ENCODE results near the gene ESR1. TPM values are rescaled to one million over a fixed set of nuclear protein-coding genes. Genes with fewer than 3 reads are reported as not detected.

ESR1 gene
- total RNA-seq, 1 donor from 2014 or later: 0.05 TPM

DNA sequence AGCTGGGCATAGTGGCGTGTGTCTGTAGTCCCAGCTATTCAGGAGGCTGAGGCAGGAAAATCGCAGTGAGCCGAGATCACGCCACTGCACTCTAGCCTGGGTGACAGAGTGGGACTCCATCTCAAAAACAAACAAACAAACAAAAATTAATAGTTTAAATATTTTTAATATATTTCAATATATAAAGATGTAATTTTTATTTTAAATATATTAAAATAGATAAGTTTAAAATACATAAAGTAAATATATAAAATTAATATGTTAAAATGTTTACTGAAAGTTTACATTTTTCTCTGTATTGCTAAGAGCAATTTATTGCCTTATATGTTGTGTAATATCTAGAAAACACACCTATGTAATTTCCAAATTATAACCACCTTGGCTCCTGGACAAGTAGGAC lies 44.7 kb upstream of the ESR1 start:
- no peak for FAIRE-seq

DNA sequence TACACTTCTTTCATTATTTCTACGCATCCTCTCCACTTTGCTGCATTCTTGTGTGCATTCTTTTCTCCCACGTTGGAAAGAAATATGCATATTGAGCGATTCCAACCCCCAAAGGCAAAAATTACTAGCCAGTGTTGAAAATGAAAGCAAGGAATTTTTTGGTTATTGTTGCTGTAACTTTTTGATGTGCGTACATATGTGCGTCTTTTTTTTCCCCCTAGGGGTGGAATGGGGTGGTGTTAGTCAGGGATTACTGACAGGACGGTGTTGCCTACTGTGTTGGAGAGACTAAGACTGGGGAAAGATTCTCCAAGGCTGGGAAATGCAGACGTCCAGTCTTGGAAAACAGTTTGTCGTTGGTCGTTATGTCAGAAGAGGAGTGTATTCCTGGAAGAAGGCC lies 44.2 kb upstream of the ESR1 start:
- H3K27ac Mint-ChIP-seq (ENCODE audit: unreplicated experiment): peak overlapping the region; percentile 28
- no peaks in the 10 kb centered on the region for H3K27me3 Mint-ChIP-seq (ENCODE audit: low read depth, unreplicated experiment)
- Histone ChIP-seq H3K27me3 (ENCODE audit: insufficient read depth, low read length) (no peaks in the 10 kb centered on the region), H3K4me2 (ENCODE audit: low read length) (peak overlapping the region; percentile 81), H3K79me2 (ENCODE audit: insufficient read depth, low read length) (no peaks in the 10 kb centered on the region), H4K20me1 (ENCODE audit: insufficient read depth, low read length) (no peaks in the 10 kb centered on the region), H3K4me3 (ENCODE audit: insufficient read depth, low read depth, low read length) (peak overlapping the region; percentile 27), H3K27ac (ENCODE audit: low read depth, low read length) (peak overlapping the region; percentile 43), H3K4me1 (ENCODE audit: insufficient read depth, low read length) (peaks cover 21% of the 10 kb centered on the region), H3K9ac (ENCODE audit: low read length) (peak overlapping the region; percentile 44), H3K36me3 (ENCODE audit: insufficient read depth, low read length) (no peaks in the 10 kb centered on the region), H2AFZ (ENCODE audit: low read depth, low read length) (peak overlapping the region; percentile 75), H3K9me3 (ENCODE audit: insufficient read depth, low read depth, low read length) (no peaks in the 10 kb centered on the region)
- no peaks in the 10 kb centered on the region for H3K9me3 Mint-ChIP-seq (ENCODE audit: unreplicated experiment)
- TF ChIP-seq, protein P1, sequence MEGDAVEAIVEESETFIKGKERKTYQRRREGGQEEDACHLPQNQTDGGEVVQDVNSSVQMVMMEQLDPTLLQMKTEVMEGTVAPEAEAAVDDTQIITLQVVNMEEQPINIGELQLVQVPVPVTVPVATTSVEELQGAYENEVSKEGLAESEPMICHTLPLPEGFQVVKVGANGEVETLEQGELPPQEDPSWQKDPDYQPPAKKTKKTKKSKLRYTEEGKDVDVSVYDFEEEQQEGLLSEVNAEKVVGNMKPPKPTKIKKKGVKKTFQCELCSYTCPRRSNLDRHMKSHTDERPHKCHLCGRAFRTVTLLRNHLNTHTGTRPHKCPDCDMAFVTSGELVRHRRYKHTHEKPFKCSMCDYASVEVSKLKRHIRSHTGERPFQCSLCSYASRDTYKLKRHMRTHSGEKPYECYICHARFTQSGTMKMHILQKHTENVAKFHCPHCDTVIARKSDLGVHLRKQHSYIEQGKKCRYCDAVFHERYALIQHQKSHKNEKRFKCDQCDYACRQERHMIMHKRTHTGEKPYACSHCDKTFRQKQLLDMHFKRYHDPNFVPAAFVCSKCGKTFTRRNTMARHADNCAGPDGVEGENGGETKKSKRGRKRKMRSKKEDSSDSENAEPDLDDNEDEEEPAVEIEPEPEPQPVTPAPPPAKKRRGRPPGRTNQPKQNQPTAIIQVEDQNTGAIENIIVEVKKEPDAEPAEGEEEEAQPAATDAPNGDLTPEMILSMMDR (IDR thresholded peaks at IDR 0.05; ENCODE audit: insufficient read depth, low read depth, low read length): peak; percentile 23
- TF ChIP-seq EZH2 (IDR thresholded peaks at IDR 0.05; ENCODE audit: insufficient read depth, low read length): no peak
- peaks cover 15% of the 10 kb centered on the region for H3K4me1 Mint-ChIP-seq (ENCODE audit: low read depth, unreplicated experiment)
- H3K4me3 Mint-ChIP-seq (ENCODE audit: unreplicated experiment): peak overlapping the region; percentile 52
- DNase-seq (ENCODE audit: low read depth): peak; percentile 16
- peak; percentile 71 for FAIRE-seq
- H3K36me3 Mint-ChIP-seq (ENCODE audit: low read depth, unreplicated experiment): no peaks in the 10 kb centered on the region

More for the DNA sequence above, 44.7 kb upstream of the ESR1 start:
- Mint-ChIP-seq H3K4me1 (ENCODE audit: low read depth, unreplicated experiment) (peaks cover 15% of the 10 kb centered on the region), H3K9me3 (ENCODE audit: unreplicated experiment) (no peaks in the 10 kb centered on the region), H3K27me3 (ENCODE audit: low read depth, unreplicated experiment) (no peaks in the 10 kb centered on the region), H3K4me3 (ENCODE audit: unreplicated experiment) (no peak overlapping the region), H3K36me3 (ENCODE audit: low read depth, unreplicated experiment) (no peaks in the 10 kb centered on the region), H3K27ac (ENCODE audit: unreplicated experiment) (no peak overlapping the region)
- DNase-seq (ENCODE audit: low read depth): no peak
- Histone ChIP-seq H3K27me3 (ENCODE audit: insufficient read depth, low read length) (no peaks in the 10 kb centered on the region), H3K27ac (ENCODE audit: low read depth, low read length) (no peak overlapping the region), H3K9ac (ENCODE audit: low read length) (no peak overlapping the region), H4K20me1 (ENCODE audit: insufficient read depth, low read length) (no peaks in the 10 kb centered on the region), H3K4me2 (ENCODE audit: low read length) (peak overlapping the region; percentile 81), H3K36me3 (ENCODE audit: insufficient read depth, low read length) (no peaks in the 10 kb centered on the region), H3K4me3 (ENCODE audit: insufficient read depth, low read depth, low read length) (no peak overlapping the region), H3K9me3 (ENCODE audit: insufficient read depth, low read depth, low read length) (no peaks in the 10 kb centered on the region), H2AFZ (ENCODE audit: low read depth, low read length) (peak overlapping the region; percentile 75), H3K79me2 (ENCODE audit: insufficient read depth, low read length) (no peaks in the 10 kb centered on the region), H3K4me1 (ENCODE audit: insufficient read depth, low read length) (peaks cover 21% of the 10 kb centered on the region)
- TF ChIP-seq, protein P1 (IDR thresholded peaks at IDR 0.05; ENCODE audit: insufficient read depth, low read depth, low read length): no peak
- no peak for TF ChIP-seq EZH2 (IDR thresholded peaks at IDR 0.05; ENCODE audit: insufficient read depth, low read length)

DNA sequence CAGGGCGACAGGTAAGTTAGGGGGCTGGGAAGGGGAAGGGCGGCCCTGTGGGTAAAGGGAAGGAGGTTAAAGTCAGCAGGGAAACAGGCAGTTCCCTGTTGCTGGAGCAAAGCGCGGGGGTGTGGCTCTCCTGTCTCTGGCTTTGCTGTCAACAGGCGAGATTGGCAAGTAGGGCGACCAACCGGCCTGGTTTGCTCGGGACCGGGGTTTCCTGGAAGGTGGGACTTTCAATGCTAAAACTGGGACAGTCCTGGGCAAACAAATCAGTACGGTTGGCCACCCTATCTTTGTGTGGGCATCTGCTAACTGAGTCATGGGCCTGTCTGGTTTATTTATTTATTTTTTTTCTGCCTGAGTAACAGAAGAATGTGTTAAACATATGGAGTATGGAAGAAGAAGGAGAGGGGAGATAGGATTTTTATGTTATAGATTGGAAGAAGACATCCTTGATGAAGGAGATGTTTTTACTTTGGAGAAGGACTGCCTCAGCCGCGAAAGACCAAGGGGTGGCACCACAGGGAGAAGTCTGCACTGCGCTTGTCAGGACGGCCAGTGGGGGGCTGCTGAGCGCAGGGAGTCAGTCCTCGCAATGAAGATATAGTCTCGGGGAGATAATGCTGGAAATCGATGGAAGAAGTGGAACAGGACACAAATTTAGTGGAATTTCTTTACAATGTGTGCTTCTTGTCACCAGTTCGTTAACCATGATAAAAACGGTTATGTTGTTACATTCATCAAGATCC lies 43.4 kb upstream of the ESR1 start:
- Mint-ChIP-seq H3K36me3 (ENCODE audit: low read depth, unreplicated experiment) (no peaks in the 10 kb centered on the region), H3K27me3 (ENCODE audit: low read depth, unreplicated experiment) (no peaks in the 10 kb centered on the region), H3K4me3 (ENCODE audit: unreplicated experiment) (peak overlapping the region; percentile 62), H3K27ac (ENCODE audit: unreplicated experiment) (peak overlapping the region; percentile 58), H3K9me3 (ENCODE audit: unreplicated experiment) (no peaks in the 10 kb centered on the region), H3K4me1 (ENCODE audit: low read depth, unreplicated experiment) (peaks cover 15% of the 10 kb centered on the region)
- DNase-seq (ENCODE audit: low read depth) (peak; percentile 81), FAIRE-seq (no peak)
- Histone ChIP-seq H3K27ac (ENCODE audit: low read depth, low read length) (peak overlapping the region; percentile 43), H2AFZ (ENCODE audit: low read depth, low read length) (peak overlapping the region; percentile 75), H3K27me3 (ENCODE audit: insufficient read depth, low read length) (no peaks in the 10 kb centered on the region), H3K79me2 (ENCODE audit: insufficient read depth, low read length) (no peaks in the 10 kb centered on the region), H3K4me2 (ENCODE audit: low read length) (peak overlapping the region; percentile 81), H3K9me3 (ENCODE audit: insufficient read depth, low read depth, low read length) (no peaks in the 10 kb centered on the region), H3K4me1 (ENCODE audit: insufficient read depth, low read length) (peaks cover 21% of the 10 kb centered on the region), H3K36me3 (ENCODE audit: insufficient read depth, low read length) (no peaks in the 10 kb centered on the region), H4K20me1 (ENCODE audit: insufficient read depth, low read length) (no peaks in the 10 kb centered on the region), H3K4me3 (ENCODE audit: insufficient read depth, low read depth, low read length) (peak overlapping the region; percentile 34), H3K9ac (ENCODE audit: low read length) (peak overlapping the region; percentile 44)
- no peak for TF ChIP-seq EZH2 (IDR thresholded peaks at IDR 0.05; ENCODE audit: insufficient read depth, low read length)
- TF ChIP-seq, protein P1 (IDR thresholded peaks at IDR 0.05; ENCODE audit: insufficient read depth, low read depth, low read length): peak; percentile 68
